ENCODE data around the gene RFFL. TPM values are rescaled to one million over a fixed set of nuclear protein-coding genes. Genes with fewer than 3 reads are reported as not detected.

RFFL gene
- total RNA-seq, 1 donor from 2014 or later: 20.7 TPM

DNA sequence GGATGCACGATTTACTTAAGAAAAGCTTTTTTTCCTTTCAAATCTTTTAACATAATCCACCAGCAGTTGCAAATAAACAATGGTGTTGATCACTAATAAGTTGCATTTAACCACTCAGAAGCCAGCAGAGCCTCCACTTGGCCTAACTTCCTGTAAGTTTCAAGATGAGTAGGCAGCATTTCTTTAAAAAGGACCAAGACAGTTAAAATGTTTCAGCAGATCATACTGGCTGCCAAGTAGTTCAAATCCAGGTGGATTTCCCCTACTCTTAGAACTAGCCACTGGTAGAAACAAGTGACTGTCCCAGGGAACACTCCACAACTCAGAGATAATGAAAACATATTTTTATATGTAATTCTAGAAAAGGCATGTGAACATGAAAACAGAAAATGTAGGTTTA is 17.0 kb upstream of the RFFL start:
- no peak for DNase-seq (ENCODE audit: low read depth)

DNA sequence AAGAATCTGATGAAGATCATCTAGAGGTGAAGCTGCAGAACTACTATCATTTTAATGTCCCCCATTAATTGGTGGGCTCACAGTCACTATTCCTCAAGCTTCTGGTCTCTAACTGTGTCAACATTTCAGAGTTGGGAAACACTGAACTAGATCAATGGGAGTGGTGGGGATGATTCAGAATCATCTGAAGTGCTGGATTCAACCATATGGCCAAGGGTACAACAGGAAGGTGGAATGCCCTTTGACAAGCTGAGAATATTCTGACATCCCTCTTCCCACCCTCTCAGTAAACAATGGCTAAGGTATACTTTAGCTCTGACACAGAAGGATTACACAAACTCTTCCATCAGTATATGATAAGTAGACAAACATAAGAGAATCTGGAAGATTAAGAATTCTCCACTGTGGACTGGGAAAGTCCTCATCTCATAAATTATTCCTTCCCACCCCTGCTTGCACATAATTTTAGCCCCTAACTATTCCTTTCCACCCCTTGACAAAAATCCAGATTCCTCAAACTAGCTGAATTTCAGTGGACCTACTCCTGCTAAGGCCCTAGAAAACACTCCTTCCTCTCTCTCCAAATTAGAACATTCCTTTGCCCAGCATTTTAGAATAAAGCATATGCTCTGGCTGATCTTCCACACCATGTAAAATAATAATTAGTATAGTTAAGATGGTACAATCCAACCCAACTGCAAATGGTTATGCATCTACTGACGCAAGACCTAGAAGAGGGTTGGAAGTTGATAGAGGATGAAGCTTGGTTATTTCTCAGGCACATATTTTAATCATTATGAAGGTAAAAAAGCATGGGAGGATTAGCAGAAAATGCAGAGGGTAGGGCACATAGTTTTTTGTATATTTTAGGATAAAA is 16.3 kb upstream of the RFFL start:
- peak; percentile 80 for DNase-seq (ENCODE audit: low read depth)

DNA sequence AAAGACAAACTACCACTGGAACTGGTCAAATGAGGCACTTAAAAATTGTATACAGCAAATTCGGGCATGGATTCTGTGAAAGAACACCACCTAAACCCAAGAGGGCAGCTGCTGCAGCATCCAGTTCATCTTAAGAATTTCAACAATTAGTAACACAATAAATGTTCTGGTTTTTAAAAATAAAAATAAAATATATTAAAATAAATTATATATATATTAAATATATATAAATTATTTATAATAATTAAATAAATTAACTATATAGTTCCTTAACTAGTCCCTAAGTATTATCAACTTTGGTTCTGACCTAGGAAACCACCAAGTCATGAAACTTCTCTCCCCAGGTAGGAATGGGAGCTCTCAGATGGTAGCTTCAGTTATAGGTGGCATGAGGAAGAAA is 13.4 kb upstream of the RFFL start:
- no peak for DNase-seq (ENCODE audit: low read depth)

DNA sequence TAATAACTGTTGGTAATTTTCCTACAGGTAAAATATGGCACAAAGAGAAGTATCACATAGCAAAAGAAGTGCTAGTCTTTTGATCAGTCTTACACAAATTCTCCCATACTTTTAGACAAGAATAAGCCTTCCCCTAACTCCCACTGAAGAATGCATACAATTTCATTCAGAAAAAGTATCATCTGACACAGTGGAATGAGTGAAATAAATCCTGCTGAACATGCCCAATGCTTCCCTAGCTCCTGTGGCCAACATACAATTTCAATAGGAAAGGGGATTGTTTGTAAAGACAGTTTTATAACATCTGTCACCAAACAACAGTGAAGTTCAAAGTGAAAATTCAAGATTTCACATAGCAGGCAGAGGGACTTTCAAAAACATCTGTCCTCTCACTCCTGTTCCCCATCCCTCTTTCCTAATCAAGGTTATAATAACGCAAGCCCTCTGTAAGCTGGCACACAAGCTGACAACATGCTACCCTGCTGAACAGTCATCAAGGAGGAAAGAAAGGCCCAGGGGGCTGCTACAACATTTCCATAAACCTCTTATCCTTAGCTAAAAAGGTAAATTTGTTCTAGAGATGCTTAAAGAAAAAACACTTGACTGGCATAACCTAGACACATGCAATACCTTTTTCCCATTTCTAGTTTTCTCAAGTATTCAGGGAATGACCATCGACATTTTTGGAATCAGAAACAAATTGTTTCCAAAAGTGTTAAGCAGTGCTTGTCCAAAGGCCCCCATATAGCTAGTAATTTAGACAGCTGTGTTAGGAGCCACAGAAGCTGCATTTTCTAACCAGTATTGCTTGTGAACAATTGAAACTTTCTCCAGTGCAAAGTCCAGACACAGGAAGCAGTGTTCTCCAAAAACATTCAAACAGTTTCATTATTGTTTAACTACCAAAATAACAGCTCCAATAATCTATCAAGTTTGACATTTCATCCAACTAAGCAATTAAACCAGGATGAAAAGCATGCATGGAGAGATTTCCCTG is 11.5 kb upstream of the RFFL start:
- peak; percentile 65 for DNase-seq (ENCODE audit: low read depth)

DNA sequence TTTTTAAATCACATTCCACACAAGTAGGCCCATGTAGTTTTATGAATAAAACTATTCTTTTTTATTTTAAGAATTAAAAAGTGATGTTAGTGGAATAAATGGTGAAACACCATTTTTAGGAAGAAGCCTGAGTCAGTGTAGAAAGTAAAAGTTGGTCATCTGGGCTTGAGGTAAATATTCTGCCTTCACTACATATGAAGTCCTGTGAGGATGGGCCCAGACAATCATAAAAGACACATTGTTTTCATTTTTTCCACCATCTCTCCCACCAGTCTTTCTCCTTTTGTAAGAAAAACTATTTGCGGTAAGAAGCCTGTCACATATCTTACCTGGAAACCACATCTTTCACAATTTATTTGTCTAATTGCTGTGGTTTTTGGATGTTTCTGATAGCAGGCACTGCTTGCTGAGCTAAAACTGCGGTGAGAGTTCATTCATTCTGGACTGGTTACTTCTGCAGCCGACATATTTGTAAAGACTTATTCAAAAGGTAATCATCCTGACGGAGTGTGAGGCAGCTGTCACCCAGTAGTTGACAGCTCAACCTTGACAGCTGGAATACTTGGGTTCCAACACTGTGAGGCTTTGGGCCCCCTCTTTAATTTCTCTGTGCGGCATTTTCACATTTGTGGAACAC is 10.6 kb upstream of the RFFL start:
- peak; percentile 67 for DNase-seq (ENCODE audit: low read depth)

DNA sequence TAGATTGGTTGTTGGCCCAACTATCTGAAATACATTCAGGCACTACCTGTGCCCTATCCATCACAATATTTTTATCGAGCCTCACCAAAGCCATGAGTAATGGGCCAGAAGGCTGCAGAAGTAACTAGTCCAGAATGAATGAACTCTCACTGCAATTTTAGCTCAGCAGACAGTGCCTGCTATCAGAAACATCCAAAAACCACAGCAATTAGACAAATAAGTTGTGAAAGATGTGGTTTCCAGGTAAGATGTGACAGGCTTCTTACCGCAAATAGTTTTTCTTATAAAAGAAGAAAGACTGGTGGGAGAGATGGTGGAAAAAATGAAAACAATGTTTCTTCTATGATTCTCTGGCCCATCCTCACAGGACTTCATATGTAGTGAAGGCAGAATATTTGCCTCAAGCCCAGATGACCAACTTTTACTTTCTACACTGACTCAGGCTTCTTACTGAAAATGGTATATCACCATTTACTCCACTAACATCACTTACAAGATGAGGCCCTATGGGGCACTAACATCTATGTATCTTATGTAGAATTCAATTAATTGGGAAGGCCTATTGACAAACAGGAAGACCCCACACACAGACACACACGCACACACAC is 9.8 kb upstream of the RFFL start:
- no peak for DNase-seq (ENCODE audit: low read depth)

DNA sequence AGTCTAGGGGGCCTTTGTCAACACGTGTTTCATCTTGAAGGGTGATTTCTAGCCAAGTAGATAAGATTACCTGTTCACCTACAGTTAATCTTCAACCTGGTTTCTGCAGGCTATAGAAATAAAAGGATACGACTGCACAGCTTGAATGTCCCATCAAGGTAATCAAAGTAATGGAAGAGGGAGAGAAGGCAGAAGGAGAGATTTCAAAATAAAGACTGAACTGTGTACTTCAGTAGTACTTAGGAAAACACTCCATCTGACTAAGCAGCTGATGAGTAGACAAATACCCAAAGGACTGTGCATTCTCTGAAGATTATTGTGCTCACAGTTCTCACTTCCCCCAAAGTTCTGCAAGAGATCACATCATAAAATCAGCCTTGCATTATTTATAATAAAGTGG is 5.8 kb upstream of the RFFL start:
- peak; percentile 72 for DNase-seq (ENCODE audit: low read depth)

DNA sequence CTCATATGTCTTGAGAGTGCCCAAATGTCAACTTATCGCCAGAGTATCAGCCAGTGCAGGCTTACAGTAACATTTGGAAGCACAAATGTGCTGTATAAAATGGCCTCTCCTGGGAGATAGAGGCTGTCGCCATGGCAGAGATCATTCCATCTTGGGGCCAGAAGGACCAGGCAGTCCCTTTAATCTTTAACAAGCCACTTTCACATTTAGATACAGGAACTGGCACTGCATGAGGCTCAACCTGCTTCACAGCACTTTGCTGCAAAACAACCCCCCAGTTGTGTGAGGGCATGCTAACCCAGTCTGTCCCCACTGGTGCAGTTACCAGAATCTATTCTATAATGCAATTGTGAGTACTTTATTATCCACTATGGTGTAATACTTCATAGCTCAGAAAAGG is 4.7 kb upstream of the RFFL start:
- no peak for DNase-seq (ENCODE audit: low read depth)

DNA sequence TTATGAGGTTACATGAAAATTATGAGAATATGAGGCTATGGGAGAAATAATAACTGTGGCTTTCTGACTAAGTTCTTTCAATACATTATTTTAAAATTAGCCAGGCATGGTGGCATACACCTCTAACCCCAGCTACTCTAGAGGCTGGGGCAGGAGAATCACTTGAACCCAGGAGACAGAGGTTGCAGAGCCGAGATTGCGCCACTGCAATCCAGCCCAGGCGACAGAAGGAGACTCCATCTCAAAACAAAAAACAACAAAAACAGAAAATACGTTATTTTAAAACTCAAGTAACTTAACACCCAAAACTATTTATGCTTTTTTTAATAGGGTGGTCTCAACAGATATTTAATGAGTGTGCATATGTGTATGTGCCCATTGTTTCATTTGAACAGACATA is 2.4 kb upstream of the RFFL start:
- DNase-seq (ENCODE audit: low read depth): no peak

DNA sequence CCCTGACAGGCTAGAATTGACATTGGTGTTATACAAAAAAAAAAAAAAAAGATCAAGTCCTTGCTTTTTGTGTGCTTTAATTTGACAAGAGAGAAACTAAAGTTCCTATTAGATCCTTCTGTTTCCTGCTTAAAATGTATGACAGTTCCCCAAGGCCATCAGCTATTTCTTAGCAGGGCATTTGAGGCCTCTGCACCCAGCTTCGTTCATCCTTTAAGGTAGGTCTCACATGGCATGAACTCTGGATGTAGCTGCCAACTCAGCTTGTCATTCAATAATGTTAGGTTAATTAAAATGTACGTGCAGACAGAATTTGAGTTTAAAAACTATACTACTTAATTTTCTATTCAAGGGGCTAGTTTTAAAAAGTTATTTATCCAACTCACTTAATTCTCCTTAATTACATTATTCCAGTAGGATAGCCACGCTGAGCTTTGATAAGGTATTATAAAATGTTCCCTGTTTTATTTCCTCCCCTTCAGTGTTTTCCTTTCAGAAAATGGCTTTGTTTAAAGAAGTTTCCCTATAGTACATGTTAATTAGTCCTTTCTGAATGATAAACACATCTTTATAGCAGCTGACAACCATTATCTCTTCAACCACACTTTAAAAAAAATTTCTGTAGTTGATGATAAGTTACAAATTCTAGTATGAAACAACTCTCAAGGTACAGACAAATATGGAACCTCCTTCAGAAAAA is 1.2 kb upstream of the RFFL start:
- no peak for DNase-seq (ENCODE audit: low read depth)

DNA sequence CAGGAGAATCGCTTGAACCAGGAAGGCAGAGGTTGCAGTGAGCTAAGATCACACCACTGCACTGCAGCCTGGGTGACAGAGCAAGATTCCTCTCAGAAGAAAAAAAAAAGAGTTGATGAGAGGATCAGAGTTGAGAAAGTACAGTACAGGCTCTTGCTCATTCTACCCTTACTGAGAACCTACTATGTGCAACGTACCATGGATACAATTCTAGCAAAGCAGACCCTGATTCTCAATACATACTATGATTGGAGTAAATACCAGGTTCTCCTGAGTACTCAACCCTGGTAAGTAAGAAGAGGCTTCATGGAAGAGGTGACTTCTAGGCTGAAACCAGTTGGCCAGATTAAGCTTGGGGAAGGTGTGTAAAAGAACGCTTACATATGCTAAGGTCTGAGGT is 1.2 kb downstream of the RFFL start:
- DNase-seq (ENCODE audit: low read depth): no peak

DNA sequence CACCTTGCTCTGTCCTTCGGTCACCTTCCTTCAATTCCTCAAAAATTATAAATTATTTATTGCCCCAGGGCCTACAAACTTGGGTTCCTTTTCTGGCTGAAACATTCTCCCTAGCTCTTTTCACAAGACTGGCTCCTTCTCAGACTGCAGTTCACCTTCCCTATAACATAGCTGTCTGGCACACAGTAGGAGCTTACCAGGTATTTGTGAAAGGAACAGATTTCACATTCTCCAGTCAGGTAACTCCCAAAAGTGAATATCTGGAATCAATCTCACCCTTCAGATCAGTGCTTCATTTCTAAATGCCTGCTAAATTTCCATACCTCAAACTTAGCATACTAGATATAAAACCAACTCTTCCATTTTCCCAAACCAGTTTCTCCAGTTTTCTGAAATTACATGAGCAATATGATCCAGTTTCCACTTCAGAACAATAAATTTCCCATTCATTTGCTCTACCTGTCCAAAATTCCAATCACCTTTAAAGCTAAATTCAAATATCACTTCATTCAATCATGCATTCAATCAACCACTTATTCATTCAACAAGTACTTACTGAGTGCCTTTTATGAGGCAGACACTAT is 6.1 kb downstream of the RFFL start:
- DNase-seq (ENCODE audit: low read depth): no peak

DNA sequence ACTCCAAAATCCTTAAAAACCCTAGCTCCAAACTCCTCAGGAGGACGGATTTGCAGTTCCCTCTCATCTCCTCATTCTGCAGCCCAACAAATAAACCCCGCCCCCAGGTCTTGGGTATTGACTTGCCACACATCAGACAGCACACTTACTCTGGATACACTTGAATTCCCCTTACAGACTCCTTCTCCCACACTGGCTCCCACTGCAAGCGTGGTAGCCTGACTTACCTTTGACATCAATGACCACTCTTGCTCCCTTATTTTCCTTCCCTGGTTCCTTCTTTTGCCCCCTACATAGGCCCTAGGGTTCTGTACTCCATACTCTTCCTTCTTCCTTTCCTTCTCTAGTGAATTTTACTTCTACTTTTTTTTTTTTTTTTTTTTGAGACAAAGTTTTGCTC is 7.5 kb downstream of the RFFL start:
- DNase-seq (ENCODE audit: low read depth): peak; percentile 89

DNA sequence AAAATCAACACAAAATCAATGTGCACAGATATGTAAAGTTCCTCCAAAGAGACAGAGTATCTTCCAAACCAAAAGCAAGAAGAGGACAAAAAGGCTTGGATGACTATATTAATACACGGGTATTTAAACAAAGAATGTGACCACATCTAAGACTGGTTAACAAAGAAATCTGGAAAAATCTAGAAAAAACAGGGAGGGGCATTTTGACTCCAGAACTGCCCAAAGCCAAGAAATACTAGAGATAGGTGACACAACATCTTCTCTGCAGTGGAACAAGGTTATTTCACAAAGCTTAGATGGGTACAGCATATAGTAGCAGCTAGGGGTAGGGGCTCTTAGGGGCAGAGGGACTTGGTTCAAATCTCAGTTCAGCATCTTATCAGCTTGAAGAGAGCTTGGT is 10.3 kb downstream of the RFFL start:
- DNase-seq (ENCODE audit: low read depth): no peak

DNA sequence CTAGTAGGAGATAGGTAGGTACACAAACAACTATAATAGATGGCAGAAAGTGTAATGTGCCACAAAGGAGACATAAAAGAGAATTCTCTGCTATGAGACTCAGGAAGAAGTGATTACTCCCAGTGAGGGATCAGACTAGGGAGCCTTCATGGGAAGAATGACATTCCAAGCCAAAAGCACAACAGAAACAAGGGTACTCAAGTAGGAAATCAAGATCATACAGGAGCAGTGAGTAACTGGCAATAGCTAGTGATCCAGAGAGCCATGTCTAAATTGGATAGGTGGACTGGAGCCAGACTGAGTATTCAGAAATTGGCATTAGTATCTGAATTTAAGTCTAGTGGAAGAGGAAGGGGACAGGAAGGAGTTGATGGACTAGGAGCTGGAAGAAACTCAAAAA is 10.7 kb downstream of the RFFL start:
- peak; percentile 77 for DNase-seq (ENCODE audit: low read depth)

DNA sequence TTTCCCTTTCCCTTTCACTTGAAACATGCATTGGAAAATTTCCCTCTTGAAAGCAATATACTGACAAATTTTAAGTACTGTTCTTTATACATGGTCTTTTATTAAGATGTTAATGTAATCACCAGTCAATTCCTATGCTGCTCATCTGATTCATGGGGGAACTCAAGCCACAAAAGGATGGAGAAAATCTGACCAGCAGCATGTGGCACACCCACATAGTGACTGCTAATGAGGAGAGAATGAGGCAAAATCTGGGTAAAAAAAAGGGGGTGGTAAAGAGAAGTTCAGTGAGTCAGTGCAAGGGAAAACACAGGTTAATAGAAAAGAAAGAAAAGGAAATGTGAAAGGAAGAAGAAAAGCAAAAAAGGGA is 11.3 kb downstream of the RFFL start:
- peak; percentile 80 for DNase-seq (ENCODE audit: low read depth)

DNA sequence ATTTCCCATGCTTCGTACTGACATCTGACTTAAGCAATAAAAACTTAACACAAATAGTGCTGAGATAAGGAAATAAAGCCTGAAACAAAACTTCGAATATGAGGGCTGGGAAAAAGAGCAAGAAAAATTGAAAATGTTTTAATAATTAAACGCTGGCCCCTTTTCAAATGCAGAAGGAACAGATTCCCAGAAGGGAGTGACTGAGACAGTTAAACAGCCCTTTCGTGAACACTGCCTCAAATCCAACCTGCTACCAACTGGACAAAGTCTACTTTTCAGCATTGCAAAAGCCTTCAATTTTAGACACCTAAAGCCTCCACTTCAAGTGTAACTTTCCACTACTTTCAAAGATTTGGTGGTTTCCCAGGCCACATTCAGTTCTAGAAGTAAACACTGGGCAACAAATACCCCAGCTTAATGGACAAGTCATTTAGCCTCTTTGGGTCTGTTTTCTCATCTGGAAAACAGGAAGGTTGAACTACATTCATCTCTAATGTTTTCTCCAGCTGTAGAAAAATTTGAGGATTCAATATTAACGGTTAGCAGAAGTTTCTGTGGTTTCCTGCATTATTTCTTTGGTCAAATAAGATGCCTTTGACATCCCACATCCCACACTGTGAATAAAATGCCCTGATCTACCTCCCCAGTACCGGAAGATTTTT is 11.8 kb downstream of the RFFL start:
- peak; percentile 88 for DNase-seq (ENCODE audit: low read depth)

DNA sequence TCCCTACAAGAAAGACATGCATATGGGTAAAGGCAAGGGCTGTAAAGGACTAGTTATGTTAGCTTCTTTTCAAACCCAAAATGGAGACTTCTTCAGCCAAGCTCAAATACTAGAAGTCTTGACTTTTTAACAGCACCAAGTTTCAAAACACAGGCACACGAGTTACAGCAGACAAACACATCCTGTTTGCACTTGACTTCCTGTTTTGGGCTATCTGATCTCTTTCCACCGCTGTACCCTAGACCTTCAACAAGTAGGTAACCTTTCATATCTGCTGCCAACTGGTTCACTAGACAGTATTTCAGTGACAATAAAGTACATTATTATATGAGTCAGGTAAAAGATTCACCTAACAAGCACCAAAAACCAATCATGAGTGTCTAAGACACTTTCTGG is 12.3 kb downstream of the RFFL start:
- peak; percentile 56 for DNase-seq (ENCODE audit: low read depth)

DNA sequence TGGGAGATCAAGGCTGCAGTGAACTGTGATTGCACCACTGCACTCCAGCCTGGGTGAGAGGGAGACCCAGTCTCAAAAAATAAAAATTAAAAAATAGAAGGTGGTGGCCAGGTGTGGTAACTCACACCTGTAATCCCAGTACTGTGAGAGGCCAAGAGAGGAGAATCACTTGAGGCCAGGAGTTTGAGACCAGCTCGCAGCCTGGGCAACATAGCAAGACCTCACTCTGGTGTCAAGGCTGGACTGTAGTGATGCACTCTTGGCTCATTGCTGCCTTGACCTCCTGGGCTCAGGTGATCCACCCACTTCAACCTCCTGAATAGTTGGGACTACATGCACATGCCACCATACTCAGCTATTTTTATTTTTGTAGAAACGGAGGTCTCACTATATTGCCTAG is 13.3 kb downstream of the RFFL start:
- no peak for DNase-seq (ENCODE audit: low read depth)

DNA sequence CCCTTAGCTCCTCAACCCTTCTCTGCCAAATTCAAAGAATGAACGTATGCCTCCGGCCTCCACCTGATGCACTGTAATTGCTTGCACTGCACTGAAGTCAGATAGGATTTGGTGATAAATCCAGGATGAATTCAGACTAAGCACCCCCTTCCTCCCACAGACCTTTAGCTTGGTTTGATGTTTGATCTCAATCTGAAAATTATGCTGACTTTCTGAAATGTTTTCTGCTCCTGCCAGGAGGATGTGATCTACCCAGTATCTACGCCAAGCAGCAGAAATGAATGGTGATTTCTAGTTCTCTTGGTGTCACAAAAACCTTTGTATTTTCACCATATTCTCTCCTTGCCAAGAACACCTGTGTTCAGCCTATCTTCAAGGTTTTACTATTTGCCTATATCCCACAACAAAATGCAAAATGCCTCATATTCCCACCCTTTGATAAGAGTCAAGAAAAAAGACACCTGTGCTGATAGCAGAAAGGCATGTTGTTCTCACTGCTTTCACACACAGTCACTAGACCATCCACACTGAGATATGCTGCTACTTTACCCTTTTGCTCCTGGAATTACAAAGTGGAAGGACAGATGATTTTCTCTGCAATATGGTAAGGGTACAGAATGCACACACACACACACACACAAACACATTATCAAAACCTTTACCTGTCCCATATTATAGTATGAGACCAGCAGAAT is 14.7 kb downstream of the RFFL start:
- no peak for DNase-seq (ENCODE audit: low read depth)

Data from renal cortical epithelial cell (primary cell).